Stomach (tissue), 4 donors: ENCODE data around the gene PHB1.

Experiments used
- EP300 ChIP-seq: sonication (generic); formaldehyde crosslinking; IDR thresholded peaks from one replicate; pipeline ENCODE4 v1.6.1; 2017; ENCODE audit warnings: antibody characterized with exemption
- POLR2A ChIP-seq, 4 donors: fragments of 450-650 bp; IDR thresholded peaks; one replicate each; pipeline ENCODE4 v1.6.1; 2016; ENCODE audit warnings: antibody characterized with exemption in 4 of 4, control low read depth in 2 of 4, mild to moderate bottlenecking in 1 of 4, moderate library complexity in 1 of 4

DNA sequence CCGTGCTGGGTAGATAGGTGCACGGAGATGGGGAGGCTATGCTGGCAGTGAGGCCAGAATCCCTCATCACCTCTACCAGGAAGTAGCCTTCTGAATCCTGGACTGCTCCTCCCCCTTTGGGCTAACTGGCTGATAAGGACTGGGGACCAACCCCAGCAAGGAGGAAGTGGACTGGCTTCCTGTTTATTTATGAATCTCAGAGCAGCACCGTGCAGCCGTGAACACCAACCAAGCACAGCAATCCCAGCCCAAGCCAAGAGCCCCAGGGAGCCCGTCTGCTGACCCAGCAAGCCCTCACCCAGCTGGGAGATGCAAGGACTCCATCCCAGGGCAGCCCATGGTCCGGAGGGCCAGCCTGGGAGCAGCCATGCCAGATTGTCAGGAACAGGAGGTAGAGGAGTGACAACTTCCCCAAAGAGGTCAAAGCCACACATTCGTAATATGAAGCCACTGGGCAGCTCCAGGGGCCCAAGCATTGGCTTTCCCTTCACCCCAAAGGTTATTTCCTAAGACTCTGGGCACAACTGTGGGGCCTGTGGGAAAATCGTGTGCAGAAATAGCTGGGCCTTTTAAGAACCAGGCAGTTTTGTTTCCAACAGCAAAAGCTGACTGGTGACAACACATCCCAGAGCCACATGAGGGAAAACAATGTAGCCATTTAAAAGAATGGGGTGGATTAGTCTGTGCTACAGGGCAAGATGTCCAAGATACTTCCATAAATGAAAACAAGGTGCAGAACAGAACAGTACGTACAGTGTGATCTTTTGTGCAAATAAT, 23.9 kb downstream of the PHB1 start:
- no peak for TF ChIP-seq EP300
- no peak for TF ChIP-seq POLR2A (IDR thresholded peaks at IDR 0.05)
